Hematopoietic multipotent progenitor cell treated with erythropoietin and hydrocortisone succinate and interleukin-3 and kit ligand, for 17 days (in vitro differentiated cells): ENCODE results near the gene SLC4A9.

Experiments used
- DNase-seq: peaks from one replicate; pipeline ENCODE4 v3.0.0-alpha.2; 2015; ENCODE audit warnings: low spot score

Gene SLC4A9, protein sequence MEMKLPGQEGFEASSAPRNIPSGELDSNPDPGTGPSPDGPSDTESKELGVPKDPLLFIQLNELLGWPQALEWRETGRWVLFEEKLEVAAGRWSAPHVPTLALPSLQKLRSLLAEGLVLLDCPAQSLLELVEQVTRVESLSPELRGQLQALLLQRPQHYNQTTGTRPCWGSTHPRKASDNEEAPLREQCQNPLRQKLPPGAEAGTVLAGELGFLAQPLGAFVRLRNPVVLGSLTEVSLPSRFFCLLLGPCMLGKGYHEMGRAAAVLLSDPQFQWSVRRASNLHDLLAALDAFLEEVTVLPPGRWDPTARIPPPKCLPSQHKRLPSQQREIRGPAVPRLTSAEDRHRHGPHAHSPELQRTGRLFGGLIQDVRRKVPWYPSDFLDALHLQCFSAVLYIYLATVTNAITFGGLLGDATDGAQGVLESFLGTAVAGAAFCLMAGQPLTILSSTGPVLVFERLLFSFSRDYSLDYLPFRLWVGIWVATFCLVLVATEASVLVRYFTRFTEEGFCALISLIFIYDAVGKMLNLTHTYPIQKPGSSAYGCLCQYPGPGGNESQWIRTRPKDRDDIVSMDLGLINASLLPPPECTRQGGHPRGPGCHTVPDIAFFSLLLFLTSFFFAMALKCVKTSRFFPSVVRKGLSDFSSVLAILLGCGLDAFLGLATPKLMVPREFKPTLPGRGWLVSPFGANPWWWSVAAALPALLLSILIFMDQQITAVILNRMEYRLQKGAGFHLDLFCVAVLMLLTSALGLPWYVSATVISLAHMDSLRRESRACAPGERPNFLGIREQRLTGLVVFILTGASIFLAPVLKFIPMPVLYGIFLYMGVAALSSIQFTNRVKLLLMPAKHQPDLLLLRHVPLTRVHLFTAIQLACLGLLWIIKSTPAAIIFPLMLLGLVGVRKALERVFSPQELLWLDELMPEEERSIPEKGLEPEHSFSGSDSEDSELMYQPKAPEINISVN

DNA sequence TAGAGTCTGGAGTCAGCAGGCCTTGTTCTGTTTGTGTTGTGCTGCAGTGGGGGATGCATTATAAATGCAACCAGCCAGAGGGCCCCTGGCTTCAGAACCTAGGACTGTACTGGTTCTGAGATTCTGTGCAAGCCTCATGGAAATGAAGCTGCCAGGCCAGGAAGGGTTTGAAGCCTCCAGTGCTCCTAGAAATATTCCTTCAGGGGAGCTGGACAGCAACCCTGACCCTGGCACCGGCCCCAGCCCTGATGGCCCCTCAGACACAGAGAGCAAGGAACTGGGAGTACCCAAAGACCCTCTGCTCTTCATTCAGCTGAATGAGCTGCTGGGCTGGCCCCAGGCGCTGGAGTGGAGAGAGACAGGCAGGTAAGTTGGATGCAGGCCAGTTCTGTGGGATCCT is at the start of gene SLC4A9:
SLC4A9 (plus strand) TSS at position 94 of the 400 bp plus-strand sequence; CDS start at position 137, 43 bp downstream.
- DNase-seq, result no peak

DNA sequence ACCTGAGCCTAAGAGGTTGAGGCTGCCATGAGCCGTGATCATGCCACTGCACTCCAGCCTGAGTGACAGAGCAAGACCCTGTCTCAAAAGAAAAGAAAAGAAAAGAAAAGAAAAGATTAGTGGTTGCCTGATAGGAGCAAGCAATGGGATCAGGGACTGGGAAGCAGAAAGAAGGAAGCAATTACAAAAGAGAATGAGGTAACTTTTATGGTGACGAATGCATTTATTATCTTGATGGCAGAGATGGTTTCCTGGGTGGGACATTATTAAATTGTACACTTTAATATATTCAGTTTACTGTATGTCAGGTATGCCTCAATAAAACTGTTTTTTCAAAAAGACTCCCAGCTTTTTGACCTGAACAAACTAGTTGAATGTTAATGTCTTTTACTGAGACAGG is 49.6 kb upstream of the SLC4A9 start:
- DNase-seq, result no peak

GRCh38 chr5:140311011-140311467 is 49.0 kb upstream of the SLC4A9 start:
- DNase-seq, result no peak

GRCh38 chr5:140312067-140312790 is 47.8 kb upstream of the SLC4A9 start:
- DNase-seq, result no peak

DNA sequence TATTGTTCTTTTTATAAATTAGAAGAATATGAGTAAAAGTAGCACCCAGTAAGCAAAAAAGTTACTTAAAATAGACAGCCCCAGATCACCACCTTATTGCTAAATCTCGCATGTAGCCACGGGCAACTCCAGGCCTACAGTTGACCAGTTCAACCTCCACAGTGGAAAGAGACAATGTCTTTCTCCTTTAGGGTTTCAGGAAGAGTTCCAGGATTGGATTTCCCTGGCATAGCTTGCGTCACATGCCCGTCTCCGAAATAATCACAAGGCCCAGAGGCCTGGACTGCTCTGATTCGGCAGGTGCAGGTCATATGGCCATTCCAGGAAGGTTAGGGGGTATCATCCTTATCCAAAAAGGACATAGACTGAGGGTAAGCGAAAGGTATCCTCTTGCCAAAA is 47.2 kb upstream of the SLC4A9 start:
- no peak for DNase-seq

- no peak for DNase-seq
These were observed 42.1 kb upstream of the SLC4A9 start for GRCh38 chr5:140317859-140318258.

DNA sequence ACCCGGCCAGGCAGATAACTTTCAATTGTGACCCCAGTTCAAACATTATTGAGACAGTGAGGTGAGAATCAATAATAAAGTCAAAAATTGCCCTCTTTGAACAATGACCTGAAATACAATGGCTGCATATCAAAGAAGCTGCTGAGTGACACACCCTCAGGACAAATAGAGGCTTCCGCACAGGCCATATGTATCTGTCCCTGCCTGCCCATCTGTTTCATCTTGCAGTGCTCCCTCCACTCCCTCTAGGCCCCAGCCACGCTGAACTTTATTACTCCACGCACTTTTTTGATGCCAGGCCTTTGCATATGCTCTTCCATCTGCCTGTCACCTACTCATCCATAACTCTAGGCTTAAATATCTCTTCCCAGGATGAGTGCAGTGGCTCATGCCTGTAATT is 41.2 kb upstream of the SLC4A9 start:
- no peak for DNase-seq

- no peak for DNase-seq
These were observed 40.2 kb upstream of the SLC4A9 start for GRCh38 chr5:140319833-140320232.

DNA sequence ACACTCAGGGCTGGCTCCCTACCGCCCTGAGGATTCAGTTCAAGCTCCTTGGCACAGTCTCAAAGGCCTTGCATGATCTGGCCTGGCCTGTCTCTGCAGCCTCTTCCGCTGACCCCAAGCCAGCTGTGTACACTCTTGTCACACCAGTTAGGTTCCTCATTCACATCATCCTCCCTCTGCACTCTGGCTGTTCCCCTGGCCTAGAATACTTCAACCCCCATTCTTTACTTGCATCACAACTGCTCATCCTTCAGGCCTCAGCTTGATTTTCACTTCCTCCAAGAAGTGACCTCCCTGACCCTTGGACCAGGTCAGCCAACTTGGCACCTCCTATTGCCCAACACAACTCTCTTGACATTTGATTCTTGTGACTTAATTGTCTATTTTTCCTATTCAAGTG is 38.2 kb upstream of the SLC4A9 start:
- no peak for DNase-seq

DNA sequence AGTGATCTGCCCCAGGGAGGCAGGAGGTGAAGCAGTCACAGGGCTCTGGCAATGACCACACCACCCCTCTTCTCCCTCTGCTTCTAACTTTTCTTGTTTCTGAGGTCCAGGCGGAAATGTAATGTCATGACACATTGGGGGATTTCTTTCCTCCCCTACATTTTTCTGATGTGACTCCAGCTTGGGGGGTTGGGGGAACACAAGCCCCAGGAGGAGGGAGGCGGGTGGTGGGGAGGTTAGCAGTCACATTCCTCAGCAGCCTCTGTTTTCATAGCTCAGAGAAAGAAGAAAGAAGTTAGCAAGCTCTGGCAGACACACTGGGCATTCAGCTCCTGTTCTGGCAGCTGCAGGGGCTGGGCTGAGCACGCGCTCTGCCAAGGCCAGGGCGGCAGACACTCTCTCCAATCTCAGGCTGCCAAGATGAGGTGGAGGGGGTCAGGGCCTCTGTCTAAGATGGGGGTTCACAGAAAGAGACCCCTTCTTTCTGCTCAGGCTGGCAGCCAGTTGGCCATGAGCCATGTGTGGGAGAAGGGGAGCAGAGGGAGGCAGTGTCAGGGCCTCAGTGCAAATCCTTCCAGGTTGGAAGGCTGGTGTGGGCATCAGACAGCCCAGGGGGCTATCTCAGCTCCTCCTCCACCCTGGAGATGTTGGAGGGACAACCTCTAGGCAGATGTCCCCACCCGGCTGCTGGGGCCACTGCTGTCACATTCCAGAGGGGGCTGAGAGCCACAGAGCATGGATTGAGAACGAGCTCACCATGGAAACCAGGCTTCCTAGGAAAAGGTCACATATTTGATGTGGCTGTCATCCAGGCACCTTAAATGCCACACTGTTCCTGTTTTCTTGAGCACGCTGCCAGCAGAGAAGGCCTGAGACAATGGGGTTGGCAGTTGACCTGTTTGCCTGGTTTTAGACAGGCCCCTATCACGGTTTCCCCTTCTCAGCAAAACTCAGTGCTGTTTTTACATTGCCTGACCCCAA is 37.0 kb upstream of the SLC4A9 start:
- DNase-seq, result no peak

DNA sequence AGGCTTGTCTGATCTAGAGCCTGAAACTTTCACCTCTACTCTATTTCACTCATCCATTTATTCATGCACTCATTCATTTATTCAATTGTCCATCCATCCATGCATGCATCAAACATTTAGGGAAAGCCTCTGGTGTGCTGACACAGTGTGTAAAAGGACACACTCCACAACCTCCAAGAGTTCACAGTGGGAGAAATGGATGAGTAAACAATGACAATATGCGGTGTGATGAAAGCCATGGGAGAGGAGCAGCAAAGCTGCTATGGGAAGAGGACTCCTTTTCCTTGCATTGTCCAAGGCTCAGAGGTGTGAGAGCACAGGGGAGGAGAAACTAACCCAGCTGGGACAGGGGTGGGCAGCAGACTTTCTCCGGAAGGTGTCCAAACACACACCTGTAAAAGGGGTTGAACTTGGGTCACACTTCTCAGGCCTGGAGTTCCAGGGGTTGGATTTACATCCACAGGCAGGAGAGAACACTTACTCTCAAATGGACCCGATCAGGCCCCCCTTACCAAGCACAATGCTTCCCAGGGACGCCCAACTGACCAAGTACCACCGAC is 35.9 kb upstream of the SLC4A9 start:
- no peak for DNase-seq

DNA sequence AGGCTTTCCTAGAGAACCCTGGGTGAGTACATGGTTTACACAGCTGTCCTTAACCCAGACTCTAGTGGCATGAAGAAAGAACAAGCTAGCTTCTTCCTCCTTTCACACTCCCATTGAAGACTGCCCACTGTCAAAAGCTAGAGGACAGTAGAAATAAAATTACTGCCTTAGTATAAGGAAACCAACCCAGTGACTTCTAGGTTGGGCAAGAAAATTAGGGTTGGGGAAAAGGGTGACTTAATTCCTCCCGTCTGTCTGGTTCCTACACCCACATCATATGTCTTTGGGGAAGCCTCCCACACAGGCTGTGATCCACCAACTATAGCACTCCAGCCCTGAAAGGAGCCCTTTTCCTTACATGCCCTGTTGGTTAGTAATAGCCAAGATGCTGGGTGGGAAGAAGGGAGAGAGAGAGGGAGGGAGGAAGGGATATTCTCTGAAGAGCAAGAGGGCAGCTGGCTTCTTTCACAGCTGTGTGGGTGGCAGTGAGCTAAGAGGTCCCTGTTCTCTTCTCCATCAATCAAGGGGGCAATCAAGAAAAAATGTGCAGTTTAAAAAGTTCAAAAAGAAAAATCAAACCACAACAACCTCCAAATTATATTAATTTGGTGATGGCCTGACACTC is 35.3 kb upstream of the SLC4A9 start:
- DNase-seq, result no peak

- no peak for DNase-seq
These were observed 34.5 kb upstream of the SLC4A9 start for GRCh38 chr5:140325486-140325885.

DNA sequence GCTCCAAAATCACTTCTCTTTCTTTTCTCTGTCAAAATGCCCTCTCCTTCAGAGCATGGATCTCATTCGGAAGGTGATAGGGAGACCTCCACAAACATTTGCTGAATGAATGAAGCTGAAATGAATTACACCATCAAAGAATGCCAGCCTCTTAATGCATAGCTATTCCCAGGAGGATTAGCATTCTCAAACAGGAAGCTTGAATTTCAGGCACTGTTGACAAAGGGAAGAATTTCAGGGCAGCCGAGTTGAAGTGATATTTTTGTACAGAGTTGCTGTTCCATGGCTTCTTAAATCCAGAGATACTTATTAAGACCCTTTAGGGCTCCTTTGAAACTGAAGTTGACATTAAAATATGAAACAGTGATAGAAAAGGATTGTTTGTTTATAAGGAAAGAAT is 32.4 kb upstream of the SLC4A9 start:
- DNase-seq, result no peak

DNA sequence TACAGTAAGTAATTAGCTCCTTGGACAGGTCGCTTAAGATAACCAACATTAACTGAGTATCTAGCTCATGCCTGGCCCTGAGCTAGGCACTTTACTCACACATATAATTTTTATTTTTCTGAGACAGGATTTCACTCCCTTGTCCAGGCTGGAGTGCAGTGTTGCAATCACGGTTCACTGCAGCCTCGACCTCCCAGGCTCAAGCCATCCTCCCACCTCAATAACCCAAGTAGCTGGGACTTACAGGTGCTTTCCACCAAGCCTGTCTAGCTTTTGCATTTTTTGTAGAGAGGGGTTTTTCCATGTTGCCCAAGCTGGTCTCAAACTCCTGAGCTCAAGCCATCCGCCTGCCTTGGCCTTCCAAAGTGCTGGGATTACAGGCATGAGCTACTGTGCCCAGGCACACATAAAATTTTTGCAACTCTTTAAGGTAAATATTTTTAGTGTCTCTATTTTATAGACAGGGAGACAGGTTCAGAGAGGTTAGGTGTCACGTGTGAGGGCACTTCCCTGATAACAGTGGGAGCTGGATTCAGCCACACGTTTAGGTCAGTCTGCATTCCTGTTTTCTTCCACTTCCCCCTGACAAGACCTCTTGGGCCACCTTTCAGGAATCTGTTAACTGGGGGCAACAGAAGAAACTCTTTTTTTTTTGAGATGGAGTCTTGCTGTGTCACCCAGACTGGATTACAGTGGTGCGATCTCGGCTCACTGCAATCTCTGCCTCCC is 31.8 kb upstream of the SLC4A9 start:
- no peak for DNase-seq

GRCh38 chr5:140329739-140330481 is 30.1 kb upstream of the SLC4A9 start:
- DNase-seq, result no peak

- DNase-seq, result no peak
These were observed 28.4 kb upstream of the SLC4A9 start for GRCh38 chr5:140331638-140332037.

DNA sequence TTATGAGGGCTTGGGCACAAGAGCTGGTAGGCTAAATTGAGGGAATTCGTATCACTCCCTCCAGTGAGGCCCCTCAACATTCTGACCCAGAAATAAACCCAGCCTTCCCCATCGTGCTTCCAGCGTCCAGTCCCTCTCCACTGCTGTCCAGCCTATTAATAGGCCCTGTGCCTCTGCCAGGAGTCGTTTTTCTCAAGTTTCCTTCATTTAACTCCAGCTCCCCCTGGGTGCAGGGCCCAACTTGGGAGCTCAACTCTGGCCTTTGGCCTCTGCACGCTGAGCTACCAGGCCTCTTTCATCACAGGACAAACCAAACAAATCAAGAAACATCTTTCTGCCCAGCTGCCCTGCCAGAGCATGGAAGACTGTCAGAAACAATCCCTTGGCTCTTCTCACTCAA is 23.6 kb upstream of the SLC4A9 start:
- no peak for DNase-seq

DNA sequence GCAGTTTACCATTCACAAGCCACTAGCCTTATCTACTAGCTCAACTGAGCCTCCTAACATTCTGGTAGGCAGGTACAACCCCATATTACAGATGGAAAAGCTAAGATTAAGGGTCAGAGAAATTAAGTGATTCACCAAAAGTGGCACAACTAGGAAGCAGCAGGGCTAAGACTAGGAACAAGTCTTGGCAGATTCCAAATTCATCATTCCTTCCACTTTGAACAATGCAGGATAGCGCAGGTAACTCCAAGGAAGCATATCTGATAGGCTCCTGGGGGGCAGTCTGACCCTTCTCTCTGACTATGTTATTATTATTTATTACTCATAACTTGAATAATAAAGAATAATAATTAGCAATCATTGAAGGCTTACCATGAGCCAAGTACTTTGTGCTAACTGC is 22.1 kb upstream of the SLC4A9 start:
- DNase-seq, result no peak
